H1 (cell line): ENCODE results near the gene MUC5AC. TPM values are rescaled to one million over a fixed set of nuclear protein-coding genes. Genes with fewer than 3 reads are reported as not detected.
"Not testable (repeated sequence)": the region's sequence is repeated elsewhere in the genome, so short reads cannot be mapped to it uniquely, and the experiment has no call there.

ENCODE experiments used
- CTCF ChIA-PET: fragments of 300-600 bp; sonication (Branson Sonifier 250); formaldehyde crosslinking; loops from one replicate; lab custom pipeline; 2021; ENCODE audit not compliant: partially characterized antibody; lab: Charles Lee
- POLR2A ChIA-PET: fragments of 300-600 bp; sonication (Branson Sonifier 250); formaldehyde crosslinking; loops from one replicate; lab custom pipeline; 2021; ENCODE audit warnings: inconsistent platforms; ENCODE audit not compliant: partially characterized antibody; lab: Charles Lee
- DNase-seq, 2 experiments: peaks; one replicate each; pipeline versions ENCODE4 v3.0.0 to v3.0.0-alpha.2; 2010 to 2022; ENCODE audit warnings: low spot score in 2 of 2, low read depth in 1 of 2, mixed read lengths in 1 of 2
- FAIRE-seq: peaks from 2 replicates; lab custom pipeline; 2011; peaks lifted over from hg19 to GRCh38; lab: Jason Lieb, UNC
- H2AFZ ChIP-seq: 2 replicates; pipeline ENCODE4 v1.8.1; 2012; ENCODE audit warnings: low read length, inconsistent platforms
- H2AK5ac ChIP-seq: 2 replicates; pipeline ENCODE4 v1.6.1; 2013; ENCODE audit warnings: low read depth, low read length
- H2BK120ac ChIP-seq: replicated peaks from 2 replicates; pipeline ENCODE3; 2013; ENCODE audit warnings: low read depth, low read length, inconsistent platforms
- H2BK12ac ChIP-seq: 2 replicates; pipeline ENCODE4 v1.6.1; 2013; ENCODE audit warnings: low read depth, low read length
- H2BK15ac ChIP-seq: 2 replicates; pipeline ENCODE4 v1.6.1; 2013; ENCODE audit warnings: low read length
- H2BK20ac ChIP-seq: 2 replicates; pipeline ENCODE4 v1.6.1; 2013; ENCODE audit warnings: low read length
- H2BK5ac ChIP-seq: 2 replicates; pipeline ENCODE4 v1.6.1; 2013; ENCODE audit warnings: low read depth, low read length
- H3K14ac ChIP-seq: 2 replicates; pipeline ENCODE4 v1.6.1; 2013; ENCODE audit warnings: inconsistent platforms; ENCODE audit not compliant: insufficient read length
- H3K18ac ChIP-seq: 2 replicates; pipeline ENCODE4 v1.6.1; 2013; ENCODE audit warnings: low read length; ENCODE audit errors: extremely low read depth
- H3K23ac ChIP-seq: 2 replicates; pipeline ENCODE4 v1.6.1; 2013; ENCODE audit warnings: inconsistent platforms; ENCODE audit not compliant: insufficient read length
- H3K23me2 ChIP-seq: 2 replicates; pipeline ENCODE4 v1.6.1; 2013; ENCODE audit warnings: low read depth, low read length
- H3K27ac ChIP-seq: 2 replicates; pipeline ENCODE4 v1.6.1; 2011; ENCODE audit warnings: low read depth, low read length, inconsistent platforms
- H3K27me3 ChIP-seq, 4 experiments: replicated peaks in 1 of 4; 1 replicate in 1 of 4; 2 replicates in 3 of 4; pipeline versions ENCODE4 v1.6.1 to v1.8.1; 2011 to 2013; ENCODE audit warnings: low read length in 3 of 4, mild to moderate bottlenecking in 3 of 4, inconsistent platforms in 2 of 4, mixed read lengths in 2 of 4, moderate library complexity in 1 of 4; ENCODE audit not compliant: control insufficient read depth in 3 of 4, insufficient read depth in 3 of 4; ENCODE audit errors: extremely low read depth in 1 of 4
- H3K36me3 ChIP-seq, 4 experiments: 2 replicates each; pipeline versions ENCODE4 v1.6.1 to v1.8.1; 2011 to 2013; ENCODE audit warnings: mild to moderate bottlenecking in 4 of 4, low read length in 3 of 4, moderate library complexity in 2 of 4, control low read depth in 1 of 4, inconsistent platforms in 1 of 4; ENCODE audit not compliant: insufficient read depth in 4 of 4, control insufficient read depth in 2 of 4
- H3K4ac ChIP-seq: replicated peaks from 2 replicates; pipeline ENCODE3; 2013; ENCODE audit warnings: low read length, low read depth, mixed read lengths, inconsistent platforms; ENCODE audit not compliant: insufficient read length
- H3K4me1 ChIP-seq, 4 experiments: replicated peaks in 1 of 4; 1 replicate in 1 of 4; 2 replicates in 3 of 4; pipeline versions ENCODE4 v1.6.1 to v1.8.1; 2011 to 2013; ENCODE audit warnings: low read length in 3 of 4, inconsistent platforms in 2 of 4, mixed read lengths in 1 of 4; ENCODE audit not compliant: insufficient read depth in 4 of 4, control insufficient read depth in 3 of 4
- H3K4me2 ChIP-seq, 2 experiments: 2 replicates each; pipeline versions ENCODE4 v1.6.1 to v1.8.1; 2011 to 2013; ENCODE audit warnings: low read depth in 2 of 2, low read length in 2 of 2, control low read depth in 1 of 2, inconsistent platforms in 1 of 2, mild to moderate bottlenecking in 1 of 2; ENCODE audit not compliant: insufficient read depth in 1 of 2
- H3K4me3 ChIP-seq, 4 experiments: fragments of 200-600, 300-600 bp in 1 of 4; sonication (generic), shearing (Covaris generic), sonication (Bioruptor Twin) in 1 of 4; 2 replicates each; pipeline versions ENCODE4 v1.5.1 to v1.8.1; 2011 to 2016; ENCODE audit warnings: low read length in 4 of 4, low read depth in 3 of 4, control low read depth in 2 of 4, inconsistent platforms in 2 of 4, mild to moderate bottlenecking in 2 of 4, mixed read lengths in 1 of 4, moderate library complexity in 1 of 4; ENCODE audit not compliant: insufficient read depth in 2 of 4; ENCODE audit errors: extremely low read depth in 1 of 4
- H3K56ac ChIP-seq: replicated peaks from 2 replicates; pipeline ENCODE3; 2013; ENCODE audit warnings: low read depth, mild to moderate bottlenecking, mixed read lengths, low read length, inconsistent platforms; ENCODE audit not compliant: insufficient read length
- H3K79me1 ChIP-seq: 2 replicates; pipeline ENCODE4 v1.6.1; 2013; ENCODE audit warnings: low read depth, low read length, control low read depth
- H3K79me2 ChIP-seq, 2 experiments: 2 replicates each; pipeline versions ENCODE4 v1.6.1 to v1.8.1; 2012 to 2013; ENCODE audit warnings: low read length in 2 of 2, mild to moderate bottlenecking in 2 of 2, inconsistent platforms in 1 of 2; ENCODE audit not compliant: insufficient read depth in 2 of 2, control insufficient read depth in 1 of 2
- H3K9ac ChIP-seq, 4 experiments: replicated peaks in 1 of 4; 1 replicate in 1 of 4; 2 replicates in 3 of 4; pipeline versions ENCODE4 v1.6.1 to v1.8.1; 2011 to 2013; ENCODE audit warnings: low read depth in 3 of 4, low read length in 3 of 4, control low read depth in 2 of 4, mild to moderate bottlenecking in 2 of 4, moderate library complexity in 2 of 4, inconsistent platforms in 1 of 4; ENCODE audit errors: extremely low read depth in 1 of 4
- H3K9me3 ChIP-seq, 2 experiments: 2 replicates each; pipeline versions ENCODE4 v1.6.1 to v1.8.1; 2012 to 2013; ENCODE audit warnings: mild to moderate bottlenecking in 2 of 2, moderate library complexity in 2 of 2, control low read depth in 1 of 2, inconsistent platforms in 1 of 2, low read depth in 1 of 2, low read length in 1 of 2, mixed read lengths in 1 of 2; ENCODE audit not compliant: insufficient read depth in 2 of 2
- H4K20me1 ChIP-seq, 2 experiments: replicated peaks in 1 of 2; 2 replicates each; pipeline versions ENCODE3 to v1.8.1; 2011 to 2013; ENCODE audit warnings: inconsistent platforms in 2 of 2, low read length in 2 of 2, mild to moderate bottlenecking in 1 of 2; ENCODE audit not compliant: insufficient read depth in 2 of 2, control insufficient read depth in 1 of 2
- H4K5ac ChIP-seq: 2 replicates; pipeline ENCODE4 v1.6.1; 2013; ENCODE audit warnings: low read length, low read depth, mixed read lengths, inconsistent platforms; ENCODE audit not compliant: insufficient read length
- H4K8ac ChIP-seq: 2 replicates; pipeline ENCODE4 v1.8.0; 2013; ENCODE audit warnings: mild to moderate bottlenecking, moderate library complexity, low read length, inconsistent platforms; ENCODE audit not compliant: insufficient read depth; ENCODE audit errors: extremely low read depth
- H4K91ac ChIP-seq: replicated peaks from 2 replicates; pipeline ENCODE3; 2013; ENCODE audit warnings: low read length, mixed read lengths, inconsistent platforms; ENCODE audit not compliant: insufficient read length
- WGBS, 2 experiments: shearing (Covaris generic) in 1 of 2; methylation state at CpG; one replicate each; pipeline versions ENCODE4 v1.1.6 to v1.1.7; 2013 to 2015; ENCODE audit warnings: low lambda C conversion rate in 2 of 2, mixed read lengths in 2 of 2, inconsistent platforms in 1 of 2, low coverage in 1 of 2, missing lambda C conversion rate in 1 of 2; ENCODE audit not compliant: insufficient replicate concordance in 2 of 2, insufficient coverage in 1 of 2, insufficient read length in 1 of 2; ENCODE audit errors: extremely low coverage in 1 of 2, missing lambda C conversion rate in 1 of 2; 5-methylcytosine and 5-hydroxymethylcytosine counted together
- polyA plus RNA-seq, 7 experiments: library from polyadenylated mRNA; depleted of rRNA in 3 of 7; stranded (reverse) in 5 of 7; unstranded in 2 of 7; fragments of >200 nt in 5 of 7; fragments of 200-250 nt in 2 of 7; gene quantifications; 1 replicate in 5 of 7; 2 replicates in 1 of 7; 4 replicates in 1 of 7; pipeline versions ENCODE4 v1.2.1 to v1.2.3, GENCODE V29; 2011 to 2013; ENCODE audit warnings: missing spikeins in 2 of 7, mixed read lengths in 2 of 7
- total RNA-seq: library from RNA; stranded (reverse); fragmentation: NEBNext Ultra II Directional; extraction: Animal tissue kit (Norgen Biotek cat#: 25700); gene quantifications from 2 replicates; pipeline ENCODE4 v1.2.1, GENCODE V29; 2021

MUC5AC gene
- total and polyA plus RNA-seq, 2 of the 8 experiments (the other 6 are each of a cell fraction or from before 2014, with no cell fraction given): not detected

DNA sequence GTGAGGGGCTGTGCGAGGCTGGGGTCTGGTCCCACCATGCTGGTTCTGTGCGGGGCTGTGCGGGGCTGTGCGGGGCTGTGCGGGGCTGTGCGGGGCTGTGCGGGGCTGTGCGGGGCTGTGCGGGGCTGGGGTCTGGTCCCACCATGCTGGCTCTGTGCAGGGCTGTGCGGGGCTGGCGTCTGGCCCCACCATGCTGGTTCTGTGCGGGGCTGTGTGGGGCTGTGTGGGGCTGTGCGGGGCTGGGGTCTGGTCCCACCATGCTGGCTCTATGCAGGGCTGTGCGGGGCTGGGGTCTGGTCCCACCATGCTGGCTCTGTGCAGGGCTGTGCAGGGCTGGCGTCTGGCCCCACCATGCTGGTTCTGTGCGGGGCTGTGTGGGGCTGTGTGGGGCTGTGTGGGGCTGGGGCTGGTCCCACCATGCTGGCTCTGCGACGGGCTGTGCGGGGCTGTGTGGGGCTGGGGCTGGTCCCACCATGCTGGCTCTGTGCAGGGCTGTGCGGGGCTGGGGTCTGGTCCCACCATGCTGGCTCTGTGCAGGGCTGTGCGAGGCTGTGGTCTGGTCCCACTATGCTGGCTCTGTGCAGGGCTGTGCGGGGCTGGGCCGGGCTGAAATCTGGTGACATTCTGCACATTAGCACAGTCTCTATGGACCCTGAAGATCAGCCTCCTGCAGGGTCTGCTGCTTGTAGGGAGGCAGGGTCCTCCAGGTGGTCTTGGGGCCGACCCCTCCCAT is 1.9 kb downstream of the MUC5AC start:
- H3K23ac ChIP-seq, H2BK120ac ChIP-seq, H3K4ac ChIP-seq, H2BK20ac ChIP-seq, H2BK5ac ChIP-seq, H2AK5ac ChIP-seq, H3K79me2 ChIP-seq, H3K27ac ChIP-seq, FAIRE-seq, H3K27me3 ChIP-seq, POLR2A ChIA-PET, H2AFZ ChIP-seq, H3K56ac ChIP-seq, H3K4me2 ChIP-seq, H4K20me1 ChIP-seq, H2BK15ac ChIP-seq, DNase-seq, H3K4me1 ChIP-seq, H3K79me1 ChIP-seq, H3K4me3 ChIP-seq, H2BK12ac ChIP-seq, H3K18ac ChIP-seq, H3K9ac ChIP-seq, H3K36me3 ChIP-seq, H3K14ac ChIP-seq, CTCF ChIA-PET, H4K8ac ChIP-seq, H4K5ac ChIP-seq, H4K91ac ChIP-seq: not testable (repeated sequence)
- Histone ChIP-seq H3K23me2 (peaks cover 11% of the 10 kb centered on the region; the same call in 1 of the 2 replicates), H3K9me3 (peaks cover 9 to 70% of the 10 kb centered on the region in 2 experiments; a peak in 3 of 4 replicates)
- WGBS, 2 experiments: 86% methylated on average over 12 of the region's 24 CpGs; no CpG with 5 or more reads in 1 of the 2 experiments
